ENCODE measurements around the gene UTP15. TPM values are rescaled to one million over a fixed set of nuclear protein-coding genes. Genes with fewer than 3 reads are reported as not detected.

Gene UTP15
- total RNA-seq, 1 donor from 2014 or later = 22.7 TPM

DNA sequence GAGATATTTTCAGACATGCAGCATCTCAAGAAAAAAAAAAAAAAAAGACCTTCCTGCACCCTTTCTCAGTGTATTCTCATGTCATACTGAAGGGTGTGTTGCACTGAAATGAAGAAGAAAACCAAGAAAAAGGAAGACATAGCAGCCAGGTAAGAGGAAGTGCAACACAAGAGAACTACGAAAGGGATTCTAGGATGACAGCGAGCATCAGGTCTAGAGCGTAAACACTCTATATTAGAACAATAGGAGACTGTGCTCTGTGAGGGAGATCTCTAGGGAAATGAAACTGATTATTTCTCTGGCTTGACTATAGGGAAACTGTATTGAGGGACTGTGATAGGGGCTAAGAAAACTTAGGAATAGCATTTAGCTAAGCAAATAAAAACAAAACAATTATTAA is 37.3 kb upstream of the UTP15 start:
- Mint-ChIP-seq H3K27ac (no peak overlapping the region), H3K4me1 (ENCODE audit: unreplicated experiment) (no peaks in the 10 kb centered on the region), H3K36me3 (no peaks in the 10 kb centered on the region), H3K9me3 (peaks cover 5% of the 10 kb centered on the region), H3K4me3 (no peak overlapping the region), H3K27me3 (peaks cover 9% of the 10 kb centered on the region)
- DNase-seq (ENCODE audit: extremely low spot score, unreplicated experiment) = no peak
- TF ChIP-seq, protein P1, sequence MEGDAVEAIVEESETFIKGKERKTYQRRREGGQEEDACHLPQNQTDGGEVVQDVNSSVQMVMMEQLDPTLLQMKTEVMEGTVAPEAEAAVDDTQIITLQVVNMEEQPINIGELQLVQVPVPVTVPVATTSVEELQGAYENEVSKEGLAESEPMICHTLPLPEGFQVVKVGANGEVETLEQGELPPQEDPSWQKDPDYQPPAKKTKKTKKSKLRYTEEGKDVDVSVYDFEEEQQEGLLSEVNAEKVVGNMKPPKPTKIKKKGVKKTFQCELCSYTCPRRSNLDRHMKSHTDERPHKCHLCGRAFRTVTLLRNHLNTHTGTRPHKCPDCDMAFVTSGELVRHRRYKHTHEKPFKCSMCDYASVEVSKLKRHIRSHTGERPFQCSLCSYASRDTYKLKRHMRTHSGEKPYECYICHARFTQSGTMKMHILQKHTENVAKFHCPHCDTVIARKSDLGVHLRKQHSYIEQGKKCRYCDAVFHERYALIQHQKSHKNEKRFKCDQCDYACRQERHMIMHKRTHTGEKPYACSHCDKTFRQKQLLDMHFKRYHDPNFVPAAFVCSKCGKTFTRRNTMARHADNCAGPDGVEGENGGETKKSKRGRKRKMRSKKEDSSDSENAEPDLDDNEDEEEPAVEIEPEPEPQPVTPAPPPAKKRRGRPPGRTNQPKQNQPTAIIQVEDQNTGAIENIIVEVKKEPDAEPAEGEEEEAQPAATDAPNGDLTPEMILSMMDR (conservative IDR thresholded peaks at IDR 0.05) = no peak

DNA sequence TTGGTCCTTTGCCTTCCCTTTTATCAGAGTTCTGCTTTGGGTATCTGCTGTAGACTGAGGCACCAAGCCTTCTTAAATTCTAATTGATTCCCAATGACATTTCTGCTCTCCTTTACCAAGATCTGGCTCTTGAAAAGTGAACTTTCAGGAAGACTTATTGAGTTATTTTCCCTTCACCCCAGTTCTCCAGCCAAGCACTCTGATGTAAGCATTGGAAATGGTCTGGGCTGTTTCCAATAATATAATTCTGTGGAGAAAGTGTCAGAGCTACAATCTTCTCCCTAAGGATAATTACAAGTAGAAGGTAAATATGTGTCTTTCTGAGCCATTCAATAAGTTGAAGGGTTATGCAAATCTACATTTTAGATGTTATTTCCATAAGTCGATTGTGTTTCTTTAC is 36.5 kb upstream of the UTP15 start:
- H3K27ac Mint-ChIP-seq = no peak overlapping the region
- no peaks in the 10 kb centered on the region for H3K36me3 Mint-ChIP-seq
- no peak for DNase-seq (ENCODE audit: extremely low spot score, unreplicated experiment)
- TF ChIP-seq, protein P1 (conservative IDR thresholded peaks at IDR 0.05) = no peak
- peaks cover 14% of the 10 kb centered on the region for H3K27me3 Mint-ChIP-seq
- peaks cover 4% of the 10 kb centered on the region for H3K9me3 Mint-ChIP-seq
- no peaks in the 10 kb centered on the region for H3K4me1 Mint-ChIP-seq (ENCODE audit: unreplicated experiment)
- no peak overlapping the region for H3K4me3 Mint-ChIP-seq

DNA sequence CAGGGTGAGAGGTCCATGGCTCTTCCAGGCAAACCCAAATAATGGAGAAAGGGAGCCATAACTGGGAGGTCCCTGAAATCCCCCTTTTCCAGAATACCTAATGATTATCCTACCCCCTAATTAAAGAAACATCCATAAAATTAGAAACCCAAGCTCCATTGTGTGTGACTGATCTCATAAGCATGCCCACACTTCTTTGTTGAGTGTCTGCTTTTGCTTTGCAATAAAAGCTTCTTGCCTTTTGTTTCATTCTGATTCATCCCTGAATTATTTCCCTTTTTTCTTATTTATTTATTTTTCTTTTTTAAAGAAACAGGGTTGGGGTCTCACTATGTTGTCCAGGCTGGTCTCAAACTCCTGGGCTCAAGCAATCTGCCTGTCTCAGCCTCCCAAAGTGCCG is 34.2 kb upstream of the UTP15 start:
- no peak overlapping the region for H3K4me3 Mint-ChIP-seq
- peaks cover 4% of the 10 kb centered on the region for H3K9me3 Mint-ChIP-seq
- DNase-seq (ENCODE audit: extremely low spot score, unreplicated experiment) = no peak
- TF ChIP-seq, protein P1 (conservative IDR thresholded peaks at IDR 0.05) = no peak
- H3K27me3 Mint-ChIP-seq = peaks cover 16% of the 10 kb centered on the region
- no peaks in the 10 kb centered on the region for H3K4me1 Mint-ChIP-seq (ENCODE audit: unreplicated experiment)
- H3K27ac Mint-ChIP-seq = no peak overlapping the region
- H3K36me3 Mint-ChIP-seq = no peaks in the 10 kb centered on the region

DNA sequence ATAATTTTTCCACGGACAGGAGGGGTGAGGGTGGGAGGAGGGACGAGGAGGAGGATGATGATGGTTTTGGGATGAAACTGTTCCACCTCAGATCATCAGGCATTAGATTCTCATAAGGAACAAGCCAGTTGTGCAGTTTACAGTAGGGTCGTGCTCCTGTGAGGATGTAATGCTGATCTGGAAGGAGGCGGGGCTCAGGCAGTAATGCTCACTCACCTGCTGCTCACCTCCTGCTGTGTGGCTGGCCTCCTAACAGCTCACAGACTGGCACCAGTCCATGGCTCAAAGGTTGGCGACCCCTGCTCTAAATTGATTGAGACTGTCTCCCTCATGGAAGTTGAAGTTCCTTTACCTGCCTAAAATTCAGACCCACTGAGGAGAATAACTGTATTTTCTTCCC is 33.3 kb upstream of the UTP15 start:
- peaks cover 4% of the 10 kb centered on the region for H3K9me3 Mint-ChIP-seq
- DNase-seq (ENCODE audit: extremely low spot score, unreplicated experiment) = no peak
- H3K27ac Mint-ChIP-seq = no peak overlapping the region
- H3K36me3 Mint-ChIP-seq = no peaks in the 10 kb centered on the region
- H3K4me1 Mint-ChIP-seq (ENCODE audit: unreplicated experiment) = no peaks in the 10 kb centered on the region
- no peak overlapping the region for H3K4me3 Mint-ChIP-seq
- TF ChIP-seq, protein P1 (conservative IDR thresholded peaks at IDR 0.05) = no peak
- peaks cover 19% of the 10 kb centered on the region for H3K27me3 Mint-ChIP-seq

DNA sequence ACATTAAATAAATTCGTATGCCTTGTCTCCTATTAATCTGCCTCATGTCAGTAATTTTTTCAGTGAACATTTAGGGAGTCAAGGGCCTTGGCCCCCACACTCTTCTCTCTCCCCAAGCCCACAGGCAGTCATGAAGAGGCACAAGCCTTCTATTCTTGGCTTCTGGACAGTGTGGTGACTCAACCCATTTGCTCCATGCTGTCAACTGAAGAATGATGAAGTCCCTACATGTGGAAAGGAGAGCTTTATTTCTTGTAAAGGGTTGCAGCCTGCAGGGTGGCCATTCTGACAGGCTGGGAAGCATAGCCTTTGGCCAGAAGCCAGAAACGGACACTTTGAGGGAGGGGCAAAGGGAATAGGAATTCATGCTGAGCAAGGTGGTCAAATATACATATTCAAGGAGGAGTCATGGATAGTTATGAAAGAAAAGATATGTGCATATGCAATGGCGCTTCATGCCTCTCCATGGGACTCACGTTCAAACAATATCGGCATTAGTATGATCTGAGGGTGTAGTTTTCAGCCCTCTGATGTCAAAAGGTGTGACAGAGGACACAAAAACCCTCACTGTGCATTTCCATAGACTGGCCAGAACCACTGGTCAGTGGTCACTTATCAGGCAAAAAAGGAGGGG is 31.4 kb upstream of the UTP15 start:
- TF ChIP-seq, protein P1 (conservative IDR thresholded peaks at IDR 0.05) = no peak
- no peaks in the 10 kb centered on the region for H3K4me1 Mint-ChIP-seq (ENCODE audit: unreplicated experiment)
- peaks cover 4% of the 10 kb centered on the region for H3K9me3 Mint-ChIP-seq
- H3K4me3 Mint-ChIP-seq = no peak overlapping the region
- H3K36me3 Mint-ChIP-seq = no peaks in the 10 kb centered on the region
- no peak overlapping the region for H3K27ac Mint-ChIP-seq
- H3K27me3 Mint-ChIP-seq = peaks cover 19% of the 10 kb centered on the region
- no peak for DNase-seq (ENCODE audit: extremely low spot score, unreplicated experiment)

DNA sequence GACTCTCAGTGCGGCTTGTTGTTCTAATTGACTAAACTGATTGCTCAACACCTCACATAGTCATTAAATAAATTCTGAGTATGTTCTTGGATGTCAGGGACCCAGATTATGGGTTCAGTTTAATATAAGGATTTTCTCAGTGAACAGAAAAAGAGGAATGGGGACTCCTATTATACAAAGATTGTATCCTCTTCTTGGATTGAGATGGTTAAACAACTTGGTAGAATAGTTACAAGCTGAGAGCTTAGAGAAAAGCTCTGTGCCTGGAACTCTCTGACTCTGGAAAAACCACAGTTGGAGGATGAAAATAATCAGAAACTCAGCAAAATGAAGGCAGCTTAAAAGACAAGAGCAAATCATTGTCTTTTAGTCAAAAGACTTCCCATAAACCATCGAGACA is 30.6 kb upstream of the UTP15 start:
- no peak overlapping the region for H3K27ac Mint-ChIP-seq

More for the DNA sequence above, 30.6 kb upstream of the UTP15 start:
- TF ChIP-seq, protein P1 (conservative IDR thresholded peaks at IDR 0.05) = no peak
- H3K4me3 Mint-ChIP-seq = no peak overlapping the region
- H3K36me3 Mint-ChIP-seq = no peaks in the 10 kb centered on the region
- no peaks in the 10 kb centered on the region for H3K4me1 Mint-ChIP-seq (ENCODE audit: unreplicated experiment)
- DNase-seq (ENCODE audit: extremely low spot score, unreplicated experiment) = no peak
- H3K9me3 Mint-ChIP-seq = peaks cover 4% of the 10 kb centered on the region
- peaks cover 22% of the 10 kb centered on the region for H3K27me3 Mint-ChIP-seq

All from type B pancreatic cell (in vitro differentiated cells).